Adrenal gland (tissue), 5 donors: ENCODE measurements around the gene CEP112.

ENCODE experiments used
- CTCF ChIP-seq, 6 experiments: fragments of 450-650 bp in 4 of 6; fragments of 200-600 bp in 2 of 6; sonication (generic) in 1 of 6; IDR thresholded peaks; 1 replicate in 5 of 6; 2 replicates in 1 of 6; pipeline versions ENCODE4 v1.5.1 to v1.8.0; 2016 to 2021; ENCODE audit warnings: antibody characterized with exemption in 6 of 6, mild to moderate bottlenecking in 2 of 6, moderate library complexity in 1 of 6
- POLR2A ChIP-seq, 2 donors: fragments of 450-650 bp; IDR thresholded peaks; one replicate each; pipeline ENCODE4 v1.6.1; 2017; ENCODE audit warnings: antibody characterized with exemption in 2 of 2, mild to moderate bottlenecking in 2 of 2, moderate library complexity in 1 of 2
- donor health status: DM: no; HTN: no; CAD: no.

- TF ChIP-seq CTCF (IDR thresholded peaks at IDR 0.05) (no peak), POLR2A (IDR thresholded peaks at IDR 0.05) (no peak)
Observed at GRCh38 chr17:65891231-65891735, 300.6 kb downstream of the CEP112 start.
